Tibial nerve (tissue), 4 donors: Measurements from ENCODE around the gene FAM81B.

Experiments
- EP300 ChIP-seq, 2 donors: sonication (generic); formaldehyde crosslinking; IDR thresholded peaks; one replicate each; pipeline ENCODE4 v1.6.1; 2017; ENCODE audit warnings: antibody characterized with exemption in 2 of 2, mild to moderate bottlenecking in 1 of 2
- TF ChIP-seq, protein P1 (sequence below), 5 experiments: fragments of 200-600 bp in 3 of 5; fragments of 450-650 bp in 2 of 5; sonication (generic) in 3 of 5; IDR thresholded peaks; one replicate each; pipeline ENCODE4 v1.5.1; 2016 to 2019; ENCODE audit warnings: antibody characterized with exemption in 5 of 5, mild to moderate bottlenecking in 3 of 5, moderate library complexity in 2 of 5

DNA sequence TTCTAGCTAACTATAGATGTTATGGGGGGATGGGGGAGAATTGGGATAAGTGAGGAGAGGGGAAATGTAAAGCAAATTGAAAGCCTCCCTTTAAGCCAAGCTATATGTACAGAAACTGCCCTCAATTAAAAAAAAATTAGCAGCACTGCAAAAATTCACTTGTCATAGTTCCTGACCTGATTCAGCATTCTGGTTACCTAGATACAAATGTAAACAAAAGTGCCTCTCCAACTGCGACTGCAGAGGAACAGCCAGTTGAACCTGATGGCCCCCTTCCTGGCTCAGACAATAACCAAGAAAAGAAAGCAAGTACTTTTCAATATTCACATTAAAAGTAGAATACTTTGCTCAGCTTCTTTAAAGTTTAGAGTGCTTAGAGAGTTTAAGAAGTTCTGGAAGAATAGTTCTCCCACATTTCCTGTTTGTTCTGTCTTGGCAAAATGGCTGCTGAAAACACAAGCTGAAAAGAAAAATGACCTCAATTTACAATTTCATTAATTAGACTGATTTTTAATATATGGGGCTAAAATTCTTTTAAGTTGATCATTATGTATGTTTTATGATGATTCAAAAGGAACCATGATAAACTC, 1.5 kb downstream of the FAM81B start:
- TF ChIP-seq, protein P1, sequence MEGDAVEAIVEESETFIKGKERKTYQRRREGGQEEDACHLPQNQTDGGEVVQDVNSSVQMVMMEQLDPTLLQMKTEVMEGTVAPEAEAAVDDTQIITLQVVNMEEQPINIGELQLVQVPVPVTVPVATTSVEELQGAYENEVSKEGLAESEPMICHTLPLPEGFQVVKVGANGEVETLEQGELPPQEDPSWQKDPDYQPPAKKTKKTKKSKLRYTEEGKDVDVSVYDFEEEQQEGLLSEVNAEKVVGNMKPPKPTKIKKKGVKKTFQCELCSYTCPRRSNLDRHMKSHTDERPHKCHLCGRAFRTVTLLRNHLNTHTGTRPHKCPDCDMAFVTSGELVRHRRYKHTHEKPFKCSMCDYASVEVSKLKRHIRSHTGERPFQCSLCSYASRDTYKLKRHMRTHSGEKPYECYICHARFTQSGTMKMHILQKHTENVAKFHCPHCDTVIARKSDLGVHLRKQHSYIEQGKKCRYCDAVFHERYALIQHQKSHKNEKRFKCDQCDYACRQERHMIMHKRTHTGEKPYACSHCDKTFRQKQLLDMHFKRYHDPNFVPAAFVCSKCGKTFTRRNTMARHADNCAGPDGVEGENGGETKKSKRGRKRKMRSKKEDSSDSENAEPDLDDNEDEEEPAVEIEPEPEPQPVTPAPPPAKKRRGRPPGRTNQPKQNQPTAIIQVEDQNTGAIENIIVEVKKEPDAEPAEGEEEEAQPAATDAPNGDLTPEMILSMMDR (IDR thresholded peaks at IDR 0.05) = no peak
- TF ChIP-seq EP300 (IDR thresholded peaks at IDR 0.05) = no peak
